Small intestine (tissue), 16 donors: Measurements from ENCODE around the gene KCNN3. TPM values are rescaled to one million over a fixed set of nuclear protein-coding genes. Genes with fewer than 3 reads are reported as not detected.
"Not testable (repeated sequence)": the region's sequence is repeated elsewhere in the genome, so short reads cannot be mapped to it uniquely, and the experiment has no call there.

Experiments
- DNase-seq, 2 donors: peaks; one replicate each; pipeline versions ENCODE4 v3.0.0 to v3.0.0-alpha.2; 2013
- FAIRE-seq: peaks from 2 replicates; lab custom pipeline; 2012; peaks lifted over from hg19 to GRCh38; lab: Jason Lieb, UNC
- H3K27ac ChIP-seq, 3 donors: one replicate each; pipeline ENCODE4 v1.5.1; 2013; ENCODE audit warnings: low read length in 2 of 3, mild to moderate bottlenecking in 2 of 3, control low read depth in 1 of 3, inconsistent platforms in 1 of 3, low read depth in 1 of 3, moderate library complexity in 1 of 3
- H3K27me3 ChIP-seq, 3 donors: one replicate each; pipeline ENCODE4 v1.6.1; 2013; ENCODE audit warnings: low read length in 3 of 3, inconsistent platforms in 1 of 3; ENCODE audit not compliant: control insufficient read depth in 3 of 3, insufficient read depth in 3 of 3
- H3K36me3 ChIP-seq, 3 donors: one replicate each; pipeline ENCODE4 v1.6.1; 2013; ENCODE audit warnings: low read length in 3 of 3, inconsistent platforms in 1 of 3, low read depth in 1 of 3, mild to moderate bottlenecking in 1 of 3, moderate library complexity in 1 of 3; ENCODE audit not compliant: control insufficient read depth in 3 of 3, insufficient read depth in 2 of 3
- H3K4me1 ChIP-seq, 3 donors: one replicate each; pipeline ENCODE4 v1.6.1; 2013; ENCODE audit warnings: low read length in 2 of 3, inconsistent platforms in 1 of 3, low read depth in 1 of 3, mild to moderate bottlenecking in 1 of 3, moderate library complexity in 1 of 3; ENCODE audit not compliant: control insufficient read depth in 3 of 3, insufficient read depth in 2 of 3
- H3K4me3 ChIP-seq, 3 donors: one replicate each; pipeline ENCODE4 v1.5.1; 2013; ENCODE audit warnings: low read length in 3 of 3, control low read depth in 1 of 3, inconsistent platforms in 1 of 3, low read depth in 1 of 3, mild to moderate bottlenecking in 1 of 3, moderate library complexity in 1 of 3
- H3K9me3 ChIP-seq, 2 donors: one replicate each; pipeline ENCODE4 v1.6.1; 2013; ENCODE audit warnings: low read depth in 1 of 2, low read length in 1 of 2; ENCODE audit not compliant: control insufficient read depth in 2 of 2, insufficient read depth in 1 of 2
- WGBS, 3 donors: extraction: QIAGEN DNeasy Blood & Tissue Kit; methylation state at CpG; one replicate each; pipeline ENCODE4 v1.1.7; 2013; 5-methylcytosine and 5-hydroxymethylcytosine counted together
- long read RNA-seq, 10 donors: transcript quantifications; one replicate each; lab custom pipeline, GENCODE V29; 2026
- polyA plus RNA-seq, 4 donors: library from polyadenylated mRNA; stranded (reverse) in 3 of 4; unstranded in 1 of 4; fragments of 200-250 nt in 3 of 4; fragments of 120-200 nt in 1 of 4; gene quantifications; one replicate each; pipeline versions ENCODE4 v1.2.1 to v1.2.3, GENCODE V29; 2013
- donor health status: healthy with polysubstance abuse.
- donor health status: control.
- donor health status: control.
- donor health status: Bipolar disorder and iron deficiency.
- donor health status: healthy.

The KCNN3 gene
- polyA plus RNA-seq, result 1 to 10 TPM in 2 of 4 donors, under 1 TPM in 2; 0.27 to 1.6 (median 0.94) TPM
- long read RNA-seq, donor 1, result 0 reads
- long read RNA-seq, donor 2, result 0 reads
- long read RNA-seq, donor 3, result 0 reads
- long read RNA-seq, donor 4, result 0 reads
- long read RNA-seq, donor 5, result 0 reads
- long read RNA-seq, donor 6, result 0 reads
- long read RNA-seq, donor 7, result 0 reads
- long read RNA-seq, donor 8, result 0 reads
- long read RNA-seq, donor 9, result 0 reads
- long read RNA-seq, donor 10, full-length matches to known transcripts, result 3 of 3 reads
- long read RNA-seq, donor 10, partial matches to known transcripts, result 0 of 3 reads
- long read RNA-seq, donor 10, other reads (novel, unspliced or antisense), result 0 of 3 reads

DNA sequence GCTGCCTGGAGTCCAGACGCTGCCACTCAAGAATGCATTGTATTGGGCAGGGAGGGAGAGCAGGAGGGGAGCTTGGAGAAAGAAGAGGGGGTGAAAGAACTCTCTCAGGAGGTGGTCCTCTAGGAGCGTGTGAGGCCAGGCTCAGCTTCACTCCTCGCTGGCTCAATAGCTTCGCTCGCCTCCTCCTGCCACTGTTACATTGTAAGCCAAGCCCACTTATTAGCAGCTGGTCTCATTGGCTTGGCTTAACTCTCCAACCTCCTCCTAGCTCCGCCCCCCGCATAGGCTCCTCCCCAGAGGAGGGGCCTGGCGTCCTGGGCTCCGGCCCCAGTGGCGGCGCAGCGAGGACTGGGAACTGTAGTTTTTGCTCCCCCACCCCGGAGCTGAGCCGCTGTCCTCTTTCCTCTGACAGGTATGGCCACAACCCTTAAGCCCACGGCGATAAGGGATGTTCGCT is at the start of gene KCNN3:
Gene KCNN3, minus strand, starts transcription at position 167 of the 457 bp plus-strand sequence. CDS start 317 bp downstream, outside the sequence.
- no peaks in the 10 kb centered on the region for H3K36me3 ChIP-seq
- 1 to 2% (median 1%) methylated on average over 15 to 17 of the region's 17 CpGs for WGBS, 3 donors
- H3K9me3 ChIP-seq, result no peaks in the 10 kb centered on the region
- H3K4me3 ChIP-seq, result peak within 1 kb of the TSS in 1 of 3 donors; percentile 41
- H3K4me1 ChIP-seq, result peaks cover 0 to 9% (median 0%) of the 10 kb centered on the region in 3 donors
- peaks cover 0 to 43% (median 6%) of the 10 kb centered on the region in 3 donors for H3K27me3 ChIP-seq
- FAIRE-seq (no peak), DNase-seq (peak; percentile 96 to 97)
- H3K27ac ChIP-seq, result peak within 1 kb of the TSS in 1 of 3 donors; percentile 29

DNA sequence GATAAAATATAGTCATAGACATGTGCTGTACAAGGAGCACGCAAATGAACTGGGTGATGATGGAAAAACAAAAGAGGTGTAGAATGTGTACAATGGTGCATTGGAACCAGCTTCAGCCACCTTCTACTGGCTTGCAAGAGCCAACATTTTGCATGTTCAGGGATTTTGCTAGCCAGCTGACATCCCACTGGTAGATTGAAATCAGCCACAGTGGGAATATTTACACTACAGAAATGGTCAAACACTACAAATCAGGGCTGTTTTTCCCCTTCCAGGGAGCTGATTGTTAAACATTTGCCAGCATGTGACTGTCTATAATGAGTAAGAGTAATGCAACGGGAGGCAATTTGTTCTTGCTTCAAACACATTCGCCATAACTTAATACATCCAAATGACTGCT is 43.2 kb upstream of the KCNN3 start:
- FAIRE-seq (no peak), DNase-seq (no peak)
- H3K27ac ChIP-seq, result no peak overlapping the region
- no peak overlapping the region for H3K4me3 ChIP-seq
- H3K27me3 ChIP-seq, result no peaks in the 10 kb centered on the region
- no peaks in the 10 kb centered on the region for H3K4me1 ChIP-seq
- peaks cover 0 to 2% (median 0%) of the 10 kb centered on the region in 3 donors for H3K36me3 ChIP-seq
- WGBS, 3 donors, result 89 to 90% (median 89%) methylated on average over 3 of the region's 3 CpGs
- H3K9me3 ChIP-seq, result peaks cover 0 to 16% of the 10 kb centered on the region in 2 donors

DNA sequence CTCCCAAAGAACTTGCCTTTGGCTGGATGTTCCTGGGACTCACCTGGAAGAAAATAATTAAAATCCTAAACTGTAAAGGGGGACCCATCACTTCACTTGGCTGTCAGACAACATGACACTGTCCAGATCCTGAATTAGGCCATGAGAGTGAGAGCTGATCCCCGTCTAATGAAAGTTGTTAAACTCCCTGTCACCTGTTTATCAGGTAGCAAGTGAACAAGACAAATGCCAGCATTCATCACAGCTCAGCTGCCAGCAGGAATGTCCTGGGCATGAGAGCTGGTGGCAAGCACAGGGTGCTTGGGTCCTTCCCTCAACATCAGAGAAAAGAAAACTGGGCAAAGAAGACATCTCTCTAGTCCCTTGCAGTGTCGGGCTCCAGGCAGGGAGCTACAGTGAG is 42.7 kb upstream of the KCNN3 start:
- Histone ChIP-seq H3K36me3 (peaks cover 0 to 2% (median 0%) of the 10 kb centered on the region in 3 donors), H3K4me3 (no peak overlapping the region), H3K4me1 (no peaks in the 10 kb centered on the region), H3K27ac (no peak overlapping the region), H3K9me3 (peaks cover 0 to 21% of the 10 kb centered on the region in 2 donors), H3K27me3 (no peaks in the 10 kb centered on the region)
- WGBS, 3 donors, result 87 to 91% (median 90%) methylated on average over 2 of the region's 2 CpGs
- FAIRE-seq (no peak), DNase-seq (no peak)

DNA sequence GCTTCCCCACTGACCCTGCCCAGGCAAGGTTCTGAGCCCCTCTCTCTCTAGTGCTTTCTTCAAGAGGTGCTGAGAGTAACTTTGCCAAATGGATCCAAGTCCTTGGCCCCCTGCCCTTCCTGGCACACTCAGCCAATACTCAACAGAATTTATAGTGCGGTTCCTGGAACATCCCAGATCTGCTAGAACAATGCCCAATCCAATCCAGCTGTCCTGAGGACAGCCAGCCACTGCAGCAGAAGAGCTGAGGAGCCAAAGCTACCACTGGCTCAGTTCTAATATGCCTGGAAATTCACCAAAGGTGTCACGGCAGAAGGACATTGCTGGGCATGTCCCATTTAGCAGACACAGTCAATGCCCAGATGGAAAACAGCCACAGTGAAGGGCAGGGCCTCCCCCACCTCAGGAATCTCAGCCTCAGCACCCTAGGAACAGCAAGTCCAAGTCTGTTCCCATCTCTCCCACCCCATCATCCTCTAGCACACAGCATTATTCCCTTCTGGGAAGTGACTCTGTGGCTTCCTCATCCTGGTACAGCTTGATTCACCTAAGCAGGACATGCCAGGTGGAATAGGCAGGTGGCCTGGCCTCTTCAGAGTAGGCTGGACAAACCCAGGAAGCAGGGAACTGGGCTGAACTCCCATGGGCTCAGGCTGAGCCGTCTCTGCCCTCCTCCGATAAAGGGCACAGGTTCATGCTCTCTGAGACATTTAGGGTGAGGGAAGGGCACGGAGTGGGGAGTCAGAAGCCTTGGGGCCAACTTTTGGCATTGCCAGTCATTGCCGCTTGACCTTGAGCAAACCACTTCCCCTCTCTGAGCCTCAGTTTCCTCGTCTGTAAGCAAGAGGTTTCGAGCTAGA is 41.8 kb upstream of the KCNN3 start:
- H3K4me1 ChIP-seq, result no peaks in the 10 kb centered on the region
- H3K4me3 ChIP-seq, result no peak overlapping the region
- H3K36me3 ChIP-seq, result peaks cover 0 to 2% (median 0%) of the 10 kb centered on the region in 3 donors
- H3K9me3 ChIP-seq, result peaks cover 0 to 26% of the 10 kb centered on the region in 2 donors
- FAIRE-seq, result no peak
- WGBS, 3 donors, result 90 to 94% (median 92%) methylated on average over 8 of the region's 8 CpGs
- no peak for DNase-seq
- H3K27me3 ChIP-seq, result no peaks in the 10 kb centered on the region
- H3K27ac ChIP-seq, result no peak overlapping the region

DNA sequence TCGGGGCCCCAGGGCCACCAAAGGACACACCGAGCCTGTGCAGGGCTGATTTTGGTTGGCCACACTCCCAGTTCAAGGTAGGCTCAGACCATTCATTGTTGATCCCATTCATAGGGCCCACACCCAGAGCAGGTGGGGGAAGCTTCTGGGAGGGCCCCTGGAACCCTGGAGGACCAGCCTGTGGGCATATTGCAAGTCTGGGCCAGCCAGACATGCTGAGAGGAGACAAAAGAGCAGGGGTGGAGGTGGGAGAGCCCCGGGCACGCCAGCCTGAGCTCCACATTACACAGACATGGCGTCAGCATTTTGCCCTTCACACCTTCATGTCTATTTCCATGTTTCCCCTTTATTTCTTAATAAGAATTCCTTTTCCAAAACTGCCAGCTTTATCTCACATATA is 40.8 kb upstream of the KCNN3 start:
- Histone ChIP-seq H3K4me1 (no peaks in the 10 kb centered on the region), H3K36me3 (peaks cover 0 to 2% (median 0%) of the 10 kb centered on the region in 3 donors), H3K4me3 (no peak overlapping the region), H3K27me3 (no peaks in the 10 kb centered on the region), H3K9me3 (peaks cover 0 to 21% of the 10 kb centered on the region in 2 donors), H3K27ac (no peak overlapping the region)
- DNase-seq (no peak), FAIRE-seq (no peak)
- WGBS, 3 donors, result 93 to 98% (median 94%) methylated on average over 5 of the region's 5 CpGs

DNA sequence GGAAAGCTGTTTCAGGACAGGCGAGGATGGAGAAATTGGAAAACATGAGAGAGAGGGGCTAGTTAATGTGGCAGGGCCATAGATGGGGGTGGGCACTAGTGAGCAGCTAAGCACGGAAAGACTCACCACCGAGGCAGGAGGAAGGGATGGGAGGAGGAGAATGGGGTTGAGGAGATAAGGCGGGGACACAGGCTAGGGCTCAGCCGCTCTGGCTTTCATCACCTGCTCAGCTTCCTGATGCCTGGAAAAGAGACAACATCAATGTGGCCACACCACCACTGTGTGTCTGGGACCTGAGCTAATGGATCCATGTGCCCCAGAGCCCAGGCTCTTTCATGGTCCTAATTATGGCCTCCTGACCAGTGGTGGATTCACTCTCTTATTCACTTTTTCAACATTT is 38.9 kb upstream of the KCNN3 start:
- H3K9me3 ChIP-seq, result peaks cover 0 to 21% of the 10 kb centered on the region in 2 donors
- WGBS, 3 donors, result 85 to 94% (median 94%) methylated on average over 3 to 5 of the region's 5 CpGs
- no peaks in the 10 kb centered on the region for H3K4me1 ChIP-seq
- DNase-seq (no peak), FAIRE-seq (no peak)
- no peaks in the 10 kb centered on the region for H3K27me3 ChIP-seq
- H3K27ac ChIP-seq, result peak overlapping the region in 1 of 3 donors; percentile 28
- H3K4me3 ChIP-seq, result no peak overlapping the region
- peaks cover 0 to 2% (median 0%) of the 10 kb centered on the region in 3 donors for H3K36me3 ChIP-seq

DNA sequence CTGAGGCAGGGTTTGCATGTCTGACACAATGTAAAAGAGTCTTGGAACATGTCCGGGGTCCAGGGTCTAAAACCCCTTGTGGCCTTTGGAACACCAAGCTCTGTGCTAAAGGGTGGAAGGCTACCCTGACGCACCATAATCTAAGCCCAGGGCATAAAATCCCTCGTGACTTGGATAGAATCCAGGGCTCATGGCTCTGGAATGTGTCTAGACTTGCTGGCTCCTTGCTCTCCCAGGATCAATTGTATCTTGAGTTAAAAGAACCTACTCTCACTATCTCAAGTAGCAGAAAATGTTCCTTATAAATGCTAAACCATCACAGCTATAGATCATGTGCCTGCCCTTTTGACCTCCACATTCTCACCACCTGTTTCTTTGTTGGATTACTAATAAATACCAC is 38.0 kb upstream of the KCNN3 start:
- not testable (repeated sequence) for H3K36me3 ChIP-seq, H3K4me3 ChIP-seq, H3K27me3 ChIP-seq, FAIRE-seq, H3K4me1 ChIP-seq
- Histone ChIP-seq H3K9me3 (peaks cover 0 to 21% of the 10 kb centered on the region in 2 donors), H3K27ac (peak overlapping the region in 1 of 3 donors; percentile 28)
- WGBS, 3 donors, result 19 to 59% (median 48%) methylated on average over 3 of the region's 3 CpGs
- DNase-seq, result peak in 1 of 2 donors; percentile 68

DNA sequence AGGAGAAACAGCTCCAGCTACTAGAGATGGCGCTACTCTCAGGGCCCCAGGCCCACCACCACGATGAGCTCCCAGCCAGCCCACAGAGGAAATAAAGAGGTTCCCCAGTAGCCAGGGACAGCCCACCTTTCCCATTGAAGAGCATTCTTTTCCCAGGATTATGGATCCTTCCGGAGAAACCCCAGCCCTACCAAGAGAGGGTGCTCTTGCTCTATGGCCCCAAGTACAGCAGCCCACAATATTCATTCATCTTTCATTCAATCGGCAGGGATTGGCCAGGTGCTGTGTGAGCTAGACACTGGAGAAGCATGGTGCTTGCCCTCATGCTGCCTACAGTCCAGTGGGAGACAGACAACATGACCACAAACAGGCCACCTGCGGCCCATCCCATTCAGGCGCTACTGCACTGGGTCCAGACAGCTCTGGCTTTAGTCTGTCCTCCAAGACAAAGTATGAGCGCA is 36.6 kb upstream of the KCNN3 start:
- DNase-seq (peak; percentile 38 to 69), FAIRE-seq (no peak)
- Histone ChIP-seq H3K36me3 (no peaks in the 10 kb centered on the region), H3K4me1 (no peaks in the 10 kb centered on the region), H3K27me3 (no peaks in the 10 kb centered on the region), H3K4me3 (no peak overlapping the region), H3K27ac (no peak overlapping the region), H3K9me3 (peaks cover 0 to 21% of the 10 kb centered on the region in 2 donors)
- 69 to 84% (median 69%) methylated on average over 7 of the region's 7 CpGs for WGBS, 3 donors
